Amniotic stem cell (primary cell): ENCODE measurements around the gene RNASE8.
"Not testable (repeated sequence)": the region's sequence is repeated elsewhere in the genome, so short reads cannot be mapped to it uniquely, and the experiment has no call there.

Source experiments
- DNase-seq: peaks from one replicate; lab custom pipeline; 2025; lab: John Stamatoyannopoulos, UW

Gene RNASE8

GRCh38 chr14:21057803-21058675, at the start of gene RNASE8:
Gene RNASE8, plus strand, starts transcription at chr14:21057822. Its CDS starts 71 bp downstream, at chr14:21057893.
- no peak for DNase-seq

- DNase-seq: not testable (repeated sequence)
Observed at GRCh38 chr14:21009721-21010120, 47.9 kb upstream of the RNASE8 start.

GRCh38 chr14:21011136-21011535, 46.5 kb upstream of the RNASE8 start:
- DNase-seq: no peak

- peak; percentile 64 for DNase-seq
Observed at GRCh38 chr14:21014761-21015190, 42.8 kb upstream of the RNASE8 start.

- DNase-seq: no peak
Observed at GRCh38 chr14:21015312-21015711, 42.3 kb upstream of the RNASE8 start.

- DNase-seq: no peak
Observed at GRCh38 chr14:21016413-21017190, 41.0 kb upstream of the RNASE8 start.

- no peak for DNase-seq
Observed at GRCh38 chr14:21017528-21018245, 39.9 kb upstream of the RNASE8 start.

- DNase-seq: no peak
Observed at GRCh38 chr14:21018286-21018685, 39.3 kb upstream of the RNASE8 start.

GRCh38 chr14:21018781-21019180, 38.8 kb upstream of the RNASE8 start:
- no peak for DNase-seq

GRCh38 chr14:21019366-21019765, 38.3 kb upstream of the RNASE8 start:
- DNase-seq: no peak

- DNase-seq: no peak
Observed at GRCh38 chr14:21020977-21021545, 36.6 kb upstream of the RNASE8 start.

GRCh38 chr14:21022686-21023085, 34.9 kb upstream of the RNASE8 start:
- no peak for DNase-seq

GRCh38 chr14:21023174-21023573, 34.4 kb upstream of the RNASE8 start:
- DNase-seq: no peak

- no peak for DNase-seq
Observed at GRCh38 chr14:21023817-21024584, 33.6 kb upstream of the RNASE8 start.

- no peak for DNase-seq
Observed at GRCh38 chr14:21024585-21025370, 32.8 kb upstream of the RNASE8 start, which contains the start of gene NDRG2. Gene NDRG2, minus strand, starts transcription at chr14:21025061. Its CDS starts 1,746 bp downstream, at chr14:21023315.

- DNase-seq: no peak
Observed at GRCh38 chr14:21025371-21026273, 32.0 kb upstream of the RNASE8 start.

GRCh38 chr14:21026274-21026987, 31.2 kb upstream of the RNASE8 start:
- DNase-seq: no peak

GRCh38 chr14:21026988-21027315, 30.7 kb upstream of the RNASE8 start:
- DNase-seq: no peak

- no peak for DNase-seq
Observed at GRCh38 chr14:21029917-21030316, 27.7 kb upstream of the RNASE8 start, which contains the start of gene TPPP2. Gene TPPP2, plus strand, starts transcription at chr14:21030217. Its CDS starts 365 bp downstream, at chr14:21030582.
